NCI-H510A treated with DMSO at 0.1 percent for 48 hours (cell line): ENCODE data around the gene CYB5R3.

Experiments used
- DNase-seq: peaks from one replicate; lab custom pipeline; 2025; lab: John Stamatoyannopoulos, UW

Gene CYB5R3

GRCh38 chr22:42649246-42650099 is at the start of gene CYB5R3:
Gene CYB5R3 (minus strand): TSS chr22:42649392. CDS start chr22:42649315, 77 bp downstream.
- DNase-seq, result peak; percentile 52

GRCh38 chr22:42697542-42698013 is 48.4 kb upstream of the CYB5R3 start:
- no peak for DNase-seq

- DNase-seq, result no peak
Measured at GRCh38 chr22:42696331-42696967, 47.3 kb upstream of the CYB5R3 start.

GRCh38 chr22:42695294-42695693 is 46.1 kb upstream of the CYB5R3 start:
- no peak for DNase-seq

GRCh38 chr22:42693763-42694683 is 44.8 kb upstream of the CYB5R3 start:
- no peak for DNase-seq

GRCh38 chr22:42693055-42693762 is 44.0 kb upstream of the CYB5R3 start:
- DNase-seq, result no peak

GRCh38 chr22:42692239-42693054 is 43.3 kb upstream of the CYB5R3 start:
- no peak for DNase-seq

GRCh38 chr22:42691440-42691839 is 42.2 kb upstream of the CYB5R3 start:
- DNase-seq, result no peak

- peak; percentile 30 for DNase-seq
Measured at GRCh38 chr22:42688241-42689211, 39.3 kb upstream of the CYB5R3 start.

GRCh38 chr22:42686756-42687491 is 37.7 kb upstream of the CYB5R3 start:
- DNase-seq, result no peak

GRCh38 chr22:42685941-42686653 is 36.9 kb upstream of the CYB5R3 start:
- peak; percentile 10 for DNase-seq

GRCh38 chr22:42684462-42685195 is 35.4 kb upstream of the CYB5R3 start:
- no peak for DNase-seq

GRCh38 chr22:42683578-42684283 is 34.5 kb upstream of the CYB5R3 start:
- DNase-seq, result no peak

- DNase-seq, result no peak
Measured at GRCh38 chr22:42682113-42682851, 33.1 kb upstream of the CYB5R3 start.

GRCh38 chr22:42680648-42681047 is 31.5 kb upstream of the CYB5R3 start:
- no peak for DNase-seq

- no peak for DNase-seq
Measured at GRCh38 chr22:42679691-42680090, 30.5 kb upstream of the CYB5R3 start.
